WTC11 (cell line): ENCODE results near the gene CCDC138. TPM values are rescaled to one million over a fixed set of nuclear protein-coding genes. Genes with fewer than 3 reads are reported as not detected.

Source experiments
- ATAC-seq: fragments of 200-7000 bp; cut with Tn5 transposase; 2 replicates; pipeline ENCODE4 v1.10.0; 2021; ENCODE audit warnings: mild to moderate bottlenecking, moderate library complexity
- CTCF ChIA-PET: fragments of 300-600 bp; sonication (Branson Sonifier 250); formaldehyde crosslinking; loops from one replicate; lab custom pipeline; 2021; ENCODE audit warnings: antibody characterized with exemption; lab: Charles Lee
- POLR2A ChIA-PET: fragments of 350-600 bp; sonication (Branson Sonifier 250); formaldehyde crosslinking; loops from one replicate; lab custom pipeline; 2021; ENCODE audit warnings: antibody characterized with exemption; lab: Charles Lee
- DNase-seq: peaks from one replicate; pipeline ENCODE4 v3.0.0; 2021; ENCODE audit warnings: low spot score
- H3K27ac Mint-ChIP-seq: 2 replicates; pipeline ENCODE4 v1.8.0; 2021; ENCODE audit warnings: mixed read lengths
- H3K27me3 Mint-ChIP-seq: 2 replicates; pipeline ENCODE4 v1.8.0; 2021; ENCODE audit warnings: low read depth, mild to moderate bottlenecking, moderate library complexity, mixed read lengths
- H3K36me3 Mint-ChIP-seq: 2 replicates; pipeline ENCODE4 v1.8.0; 2021; ENCODE audit warnings: mixed read lengths
- H3K4me1 Mint-ChIP-seq: 2 replicates; pipeline ENCODE4 v1.8.0; 2022; ENCODE audit warnings: mixed read lengths
- H3K4me3 Mint-ChIP-seq: 2 replicates; pipeline ENCODE4 v1.8.0; 2021; ENCODE audit warnings: mild to moderate bottlenecking, moderate library complexity, mixed read lengths
- H3K9me3 Mint-ChIP-seq: 2 replicates; pipeline ENCODE4 v1.8.0; 2021; ENCODE audit warnings: mixed read lengths
- ATF3 ChIP-seq: sonication (generic); formaldehyde crosslinking; conservative IDR thresholded peaks from 2 replicates; pipeline ENCODE4 v1.8.1; 2022; ENCODE audit warnings: mild to moderate bottlenecking, missing genetic modification reagents
- ESRRA ChIP-seq: sonication (generic); formaldehyde crosslinking; IDR thresholded peaks from 2 replicates; pipeline ENCODE4 v1.8.1; 2022; ENCODE audit warnings: mild to moderate bottlenecking, missing genetic modification reagents, borderline replicate concordance
- FOXP4 ChIP-seq: sonication (generic); formaldehyde crosslinking; IDR thresholded peaks from 2 replicates; pipeline ENCODE4 v1.8.0; 2022; ENCODE audit warnings: mild to moderate bottlenecking, missing genetic modification reagents
- IRF1 ChIP-seq: sonication (generic); formaldehyde crosslinking; IDR thresholded peaks from 2 replicates; pipeline ENCODE4 v1.8.0; 2023; ENCODE audit warnings: missing genetic modification reagents
- NR1H2 ChIP-seq: sonication (generic); formaldehyde crosslinking; IDR thresholded peaks from 2 replicates; pipeline ENCODE4 v1.9.0; 2021; ENCODE audit warnings: mild to moderate bottlenecking, moderate library complexity, missing genetic modification reagents
- SMAD3 ChIP-seq: sonication (generic); formaldehyde crosslinking; IDR thresholded peaks from 2 replicates; pipeline ENCODE4 v1.8.0; 2022; ENCODE audit warnings: missing genetic modification reagents, mild to moderate bottlenecking, borderline replicate concordance
- ZNF317 ChIP-seq: sonication (generic); formaldehyde crosslinking; IDR thresholded peaks from 2 replicates; pipeline ENCODE4 v1.8.1; 2023; ENCODE audit warnings: low read depth, mild to moderate bottlenecking, moderate library complexity, missing genetic modification reagents, borderline replicate concordance
- ZNF396 ChIP-seq: fragments of 250-450 bp; sonication (Bioruptor Pico); IDR thresholded peaks from 2 replicates; pipeline ENCODE4 v1.8.0; 2021; ENCODE audit warnings: mild to moderate bottlenecking, moderate library complexity, borderline replicate concordance
- ZNF532 ChIP-seq: fragments of 250-450 bp; sonication (Bioruptor Pico); IDR thresholded peaks from 2 replicates; pipeline ENCODE4 v1.9.0; 2021; ENCODE audit warnings: mild to moderate bottlenecking, borderline replicate concordance
- ZSCAN18 ChIP-seq: fragments of 250-450 bp; sonication (Bioruptor Pico); IDR thresholded peaks from 2 replicates; pipeline ENCODE4 v2.1.2; 2022; ENCODE audit warnings: mild to moderate bottlenecking, moderate library complexity
- total RNA-seq: library from RNA; stranded (reverse); gene quantifications from 3 replicates; pipeline ENCODE4 v1.2.3, GENCODE V29; 2021

CCDC138 gene
- total RNA-seq, 1 experiment from 2014 or later: 23.5 TPM

- no peaks in the 10 kb centered on the region for H3K4me1 Mint-ChIP-seq
- no peak for DNase-seq
- TF ChIP-seq NR1H2 (CRISPR knock-in tag): no peak
- no peak for TF ChIP-seq ZNF317
- no peak for TF ChIP-seq ZNF532
- TF ChIP-seq, all 79 proteins: peak for 0
- CTCF ChIA-PET: no interaction called here
- Mint-ChIP-seq H3K27me3 (no peaks in the 10 kb centered on the region; the same call in 1 of the 2 replicates), H3K9me3 (no peaks in the 10 kb centered on the region), H3K4me3 (no peak overlapping the region), H3K36me3 (no peaks in the 10 kb centered on the region), H3K27ac (no peak overlapping the region)
- POLR2A ChIA-PET: no interaction called here
- no peak for ATAC-seq
These were observed 124.2 kb downstream of the CCDC138 start for GRCh38 chr2:108910541-108911396.

- TF ChIP-seq ATF3 (CRISPR knock-in tag): no peak
- TF ChIP-seq SMAD3: no peak
- TF ChIP-seq ZSCAN18 (CRISPR knock-in tag): no peak
- TF ChIP-seq ESRRA (CRISPR knock-in tag): no peak
- no peak for TF ChIP-seq FOXP4 (CRISPR knock-in tag)
- TF ChIP-seq IRF1 (CRISPR knock-in tag): no peak
- no peak for TF ChIP-seq ZNF396 (CRISPR knock-in tag)
- TF ChIP-seq, all 79 proteins: peak for 0
- no peaks in the 10 kb centered on the region for H3K36me3 Mint-ChIP-seq
- H3K9me3 Mint-ChIP-seq: no peaks in the 10 kb centered on the region
- ChIA-PET CTCF (no interaction called here), POLR2A (no interaction called here)
- no peak overlapping the region for H3K4me3 Mint-ChIP-seq
- H3K27me3 Mint-ChIP-seq: no peaks in the 10 kb centered on the region; the same call in 1 of the 2 replicates
- no peak for ATAC-seq
- no peak overlapping the region for H3K27ac Mint-ChIP-seq
- no peak for DNase-seq
- no peaks in the 10 kb centered on the region for H3K4me1 Mint-ChIP-seq
These were observed 124.8 kb downstream of the CCDC138 start for GRCh38 chr2:108911401-108911800.
